ENCODE results near the gene YWHAH.

Gene YWHAH

GRCh38 chr22:31923747-31924146, 20.6 kb upstream of the YWHAH start:
- DNase-seq = no peak

GRCh38 chr22:31925056-31925455, 19.3 kb upstream of the YWHAH start:
- DNase-seq = no peak

DNA sequence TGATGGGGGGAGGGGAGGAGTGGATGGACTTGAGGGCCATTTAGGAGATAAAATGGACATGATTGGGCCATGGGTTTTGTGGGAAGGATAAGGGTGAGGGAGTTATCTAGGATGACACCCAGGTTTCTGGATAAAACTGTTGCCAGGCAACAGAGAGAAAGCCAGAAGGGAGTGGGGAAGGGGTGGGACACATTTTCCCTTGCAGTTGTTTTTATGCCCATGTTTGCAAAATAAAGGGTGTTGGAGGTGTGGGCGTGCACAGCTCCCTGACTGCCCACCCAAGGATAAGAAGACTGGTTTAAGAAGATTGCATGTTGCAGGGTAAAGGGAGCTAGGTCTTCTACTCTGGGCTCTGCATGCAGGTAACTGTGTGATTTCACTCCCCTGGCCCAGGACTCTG, 18.3 kb upstream of the YWHAH start:
- no peak for DNase-seq

- no peak for DNase-seq
Measured at GRCh38 chr22:31926969-31927368, 17.4 kb upstream of the YWHAH start.

DNA sequence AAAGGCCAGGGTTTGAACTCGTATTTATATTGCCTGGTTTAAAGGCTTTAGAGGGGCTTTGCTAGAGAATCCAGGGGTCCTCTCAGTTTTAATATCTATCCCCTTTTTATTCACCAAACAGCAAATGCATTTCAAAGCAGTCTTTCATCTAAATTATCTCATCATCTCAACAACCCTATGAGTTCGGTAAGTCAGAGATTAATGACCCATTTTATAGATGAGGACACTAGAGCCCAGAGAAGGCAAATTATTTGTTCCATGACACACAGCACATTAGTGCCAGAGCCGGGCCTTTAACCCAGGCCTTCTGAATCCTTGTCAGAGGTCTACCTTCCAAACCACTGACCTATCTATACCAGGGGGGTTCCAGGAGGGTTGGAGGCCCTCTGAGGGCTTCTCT, 16.8 kb upstream of the YWHAH start:
- DNase-seq = no peak

DNA sequence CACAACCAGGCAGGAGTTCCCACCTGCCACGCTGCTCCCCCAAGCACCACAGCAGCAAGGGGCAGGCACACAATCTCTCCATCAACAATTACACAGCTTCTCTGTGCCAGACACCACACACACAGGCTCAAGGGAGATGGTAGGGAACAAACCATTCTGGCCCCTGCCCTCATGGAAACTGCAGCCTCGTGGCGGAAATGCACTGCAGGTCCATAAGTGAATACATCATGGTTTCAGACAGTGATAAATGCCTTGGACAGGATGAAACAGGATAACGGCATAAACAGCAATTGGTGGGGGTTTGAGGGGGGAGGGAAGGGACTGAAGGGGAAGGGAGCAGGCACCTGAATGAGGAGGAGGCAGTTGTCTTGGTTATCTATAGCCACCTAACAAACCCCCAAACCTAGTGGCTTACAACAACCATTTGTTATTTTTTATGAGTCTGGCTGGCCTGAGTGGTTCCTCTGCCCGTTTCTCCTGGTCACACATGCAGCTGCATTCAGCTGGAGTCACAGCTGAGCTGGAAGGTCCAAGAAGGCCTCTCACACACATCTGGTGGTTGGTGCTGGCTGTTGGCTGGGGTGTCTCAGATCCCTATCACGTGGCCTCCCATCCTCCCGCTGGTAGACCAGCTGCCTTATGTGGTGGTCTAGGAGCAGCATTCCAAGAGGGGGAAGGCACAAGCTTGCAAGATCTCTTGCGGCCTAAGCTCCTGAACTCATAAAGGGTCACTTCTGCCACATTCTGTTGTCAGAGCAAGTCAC, 15.0 kb upstream of the YWHAH start:
- DNase-seq = no peak

- no peak for DNase-seq
Measured at GRCh38 chr22:31932863-31933262, 11.5 kb upstream of the YWHAH start.

DNA sequence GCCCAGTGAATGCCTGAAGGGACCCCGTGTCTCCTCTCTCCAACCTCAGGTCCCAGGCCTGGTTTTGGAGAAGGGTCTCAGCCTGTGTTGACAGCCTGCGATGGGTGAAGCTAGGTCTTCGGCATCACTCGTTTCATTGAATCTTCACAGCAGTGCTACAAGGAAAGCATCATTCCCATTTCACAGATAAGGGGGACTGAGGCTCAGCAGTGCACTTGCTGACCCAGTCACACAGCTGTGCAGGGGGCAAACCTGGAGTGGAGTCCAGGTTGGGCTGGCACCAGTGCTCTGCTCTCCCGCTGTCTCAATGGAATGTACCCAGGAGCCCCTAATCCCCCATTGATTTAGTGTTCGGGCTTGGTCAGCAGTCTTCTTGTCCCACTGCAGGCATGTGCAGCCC, 10.9 kb upstream of the YWHAH start:
- DNase-seq = no peak

GRCh38 chr22:31933816-31934482, 10.4 kb upstream of the YWHAH start:
- no peak for DNase-seq

- DNase-seq = no peak
Measured at GRCh38 chr22:31935961-31936635, 8.2 kb upstream of the YWHAH start.

- DNase-seq = no peak
Measured at GRCh38 chr22:31937341-31937740, 7.0 kb upstream of the YWHAH start.

- DNase-seq = no peak
Measured at GRCh38 chr22:31938296-31938695, 6.0 kb upstream of the YWHAH start.

DNA sequence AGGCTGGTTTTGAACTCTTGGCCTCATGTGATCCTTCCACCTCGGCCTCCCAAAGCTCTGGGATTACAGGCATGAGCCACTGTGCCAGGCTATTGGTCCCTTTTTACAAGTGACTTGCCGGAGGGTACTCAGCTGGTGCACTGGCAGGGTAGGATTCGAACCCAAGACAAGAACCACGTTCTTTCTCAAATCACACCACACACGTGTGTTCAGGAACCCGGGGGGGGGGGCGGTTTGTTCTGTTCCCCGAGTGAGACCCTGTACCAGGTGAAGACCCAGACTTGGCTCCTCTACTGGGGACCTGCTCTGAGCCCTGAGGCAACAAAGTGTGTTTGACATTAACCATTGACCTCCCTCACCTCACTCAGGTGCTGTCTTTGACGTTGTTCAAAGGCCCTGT, 3.8 kb upstream of the YWHAH start:
- no peak for DNase-seq

- no peak for DNase-seq
Measured at GRCh38 chr22:31942091-31942490, 2.2 kb upstream of the YWHAH start.

GRCh38 chr22:31943206-31943977, 943 bp upstream of the YWHAH start:
- DNase-seq = no peak

GRCh38 chr22:31944700-31945442, 536 bp downstream of the YWHAH start:
- DNase-seq = no peak

- DNase-seq = no peak
Measured at GRCh38 chr22:31945443-31945855, 1.1 kb downstream of the YWHAH start.

DNA sequence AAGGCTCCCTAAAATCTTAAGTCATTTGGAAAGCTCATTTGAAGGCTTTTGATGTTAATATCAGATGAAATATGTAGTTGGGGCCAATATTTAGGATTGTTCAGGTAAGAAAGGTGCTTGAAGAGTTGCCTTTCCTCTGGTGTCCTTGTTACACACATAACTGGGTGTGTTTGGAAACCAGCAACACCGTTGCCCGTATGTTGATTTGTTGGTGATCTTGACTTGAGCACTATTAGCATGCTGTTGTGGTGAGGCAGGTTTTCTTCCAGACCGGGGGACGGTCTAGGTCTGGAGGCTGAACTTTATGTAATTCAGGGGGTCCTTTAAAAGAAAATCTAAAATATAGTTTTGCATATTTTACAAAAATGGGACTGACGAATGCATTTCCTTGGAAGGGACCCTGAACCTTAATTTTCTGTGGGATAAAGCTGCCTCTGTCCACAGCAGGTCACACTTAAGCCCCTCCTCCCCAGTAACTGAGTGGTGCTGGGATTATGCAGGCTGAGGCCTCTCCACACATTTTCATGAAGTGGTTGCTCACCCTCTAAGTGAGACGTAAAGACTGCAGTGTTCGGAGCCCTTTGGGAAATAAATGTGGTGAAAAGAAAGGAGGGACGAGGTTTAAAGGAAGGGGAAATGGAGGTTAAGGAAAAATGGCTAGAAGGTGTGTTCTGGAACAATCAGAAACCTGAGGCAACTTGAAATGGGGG, 1.8 kb downstream of the YWHAH start:
- DNase-seq = no peak

- no peak for DNase-seq
Measured at GRCh38 chr22:31947296-31947695, 3.0 kb downstream of the YWHAH start.

- DNase-seq = no peak
Measured at GRCh38 chr22:31948002-31948401, 3.7 kb downstream of the YWHAH start.

- DNase-seq = no peak
Measured at GRCh38 chr22:31950226-31950625, 5.9 kb downstream of the YWHAH start.

All from NCI-H1694 (cell line).